Activated T-cell treated with anti-CD3 and anti-CD28 coated beads for 4 hours (primary cell): ENCODE data around the gene TRIM69.
"Not testable (repeated sequence)": the region's sequence is repeated elsewhere in the genome, so short reads cannot be mapped to it uniquely, and the experiment has no call there.

Experiments used
- DNase-seq: peaks from one replicate; pipeline ENCODE4 v3.0.0-alpha.2; 2020

TRIM69 gene

DNA sequence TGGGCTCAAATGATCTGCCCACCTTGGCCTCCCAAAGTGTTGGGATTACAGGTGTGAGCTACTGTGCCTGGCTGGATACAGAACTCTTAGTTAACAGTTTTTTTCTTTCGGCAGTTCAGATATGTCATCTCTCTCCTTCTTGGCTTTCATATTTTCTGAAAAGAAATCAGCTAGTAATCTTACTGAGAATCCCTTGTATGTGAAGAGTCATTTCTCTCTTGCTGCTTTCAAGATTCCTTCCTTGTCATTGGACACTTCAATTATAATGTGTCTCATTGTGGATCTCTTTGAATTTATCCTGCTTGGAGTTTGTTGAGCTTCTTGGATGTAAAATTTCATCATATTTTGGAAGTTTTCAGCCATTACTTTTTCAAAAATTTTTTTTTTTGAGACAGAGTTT is 17.0 kb downstream of the TRIM69 start:
- no peak for DNase-seq

DNA sequence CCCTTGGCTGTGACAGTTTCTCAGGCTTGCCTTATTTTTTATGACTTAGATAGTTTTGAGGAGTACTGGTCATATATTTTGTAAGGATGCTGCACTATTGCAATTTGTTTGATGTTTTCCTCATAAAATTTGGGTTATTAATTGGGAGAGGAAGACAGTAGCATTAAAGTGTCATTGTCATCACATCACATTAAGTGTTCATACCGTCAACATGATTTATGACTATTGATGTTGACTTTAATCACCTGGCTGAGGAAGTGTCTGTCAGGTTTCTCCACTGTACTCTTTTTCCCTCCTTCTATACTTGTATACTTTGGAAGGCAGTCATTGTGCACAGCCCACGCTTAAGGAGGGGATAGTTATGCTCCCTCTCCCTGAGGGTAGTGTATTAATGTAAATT is 26.9 kb downstream of the TRIM69 start:
- DNase-seq: no peak

DNA sequence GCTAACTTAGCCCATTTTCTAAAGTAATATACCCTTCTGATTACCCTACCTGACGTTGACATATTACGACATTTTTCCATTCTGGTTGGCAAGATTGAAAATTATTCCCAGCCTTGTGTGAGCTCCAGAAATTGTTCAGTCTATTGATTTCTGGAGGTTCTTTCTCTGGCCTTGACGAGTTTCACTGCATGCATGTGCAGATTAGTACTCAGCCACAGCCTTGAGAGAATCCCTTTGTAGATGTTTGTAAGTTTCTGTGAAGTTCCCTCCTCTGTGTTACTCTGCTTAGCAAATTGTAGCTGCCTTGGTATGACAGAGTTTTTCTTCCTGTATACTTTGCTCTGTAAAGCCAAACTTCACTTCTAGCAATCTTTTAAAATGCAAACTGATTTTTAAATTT is 27.5 kb downstream of the TRIM69 start:
- no peak for DNase-seq

DNA sequence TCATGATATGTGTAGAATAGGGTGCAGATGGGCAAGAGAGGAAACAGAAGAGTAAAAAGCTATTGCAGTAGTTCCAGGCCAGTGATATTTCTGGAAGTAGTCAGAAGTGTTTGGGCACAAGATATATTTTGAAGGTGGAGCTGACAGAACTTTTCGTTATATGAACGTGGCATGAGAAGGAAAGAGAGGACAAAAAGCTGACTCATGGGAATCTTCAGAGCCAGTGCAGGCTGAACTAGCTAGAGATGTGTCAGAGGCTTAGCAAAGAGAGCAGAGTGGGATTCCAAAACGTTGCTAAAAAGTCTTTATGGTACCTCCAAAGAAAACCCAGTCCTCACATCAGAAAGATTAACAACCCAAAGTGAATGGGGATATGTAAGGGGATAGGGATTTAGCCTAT is 28.7 kb downstream of the TRIM69 start:
- no peak for DNase-seq

DNA sequence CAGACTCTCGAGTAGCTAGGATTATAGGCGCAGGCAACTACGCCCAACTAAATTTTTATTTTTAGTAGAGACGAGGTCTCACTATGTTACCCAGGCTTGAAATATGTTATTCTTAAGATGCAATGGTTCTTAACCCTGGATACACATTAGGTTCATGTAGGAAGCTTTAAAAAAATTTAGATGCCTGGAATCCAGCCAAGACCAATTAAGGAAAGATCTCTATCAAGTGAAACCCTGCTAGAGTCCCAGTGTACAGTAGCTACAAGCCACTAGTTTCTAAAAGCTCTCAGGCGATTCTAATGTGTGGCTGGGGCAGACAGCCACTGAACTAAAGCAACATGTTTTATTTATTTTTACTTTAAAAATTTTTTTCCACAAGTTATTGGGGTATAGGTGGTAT is 33.2 kb downstream of the TRIM69 start:
- no peak for DNase-seq

DNA sequence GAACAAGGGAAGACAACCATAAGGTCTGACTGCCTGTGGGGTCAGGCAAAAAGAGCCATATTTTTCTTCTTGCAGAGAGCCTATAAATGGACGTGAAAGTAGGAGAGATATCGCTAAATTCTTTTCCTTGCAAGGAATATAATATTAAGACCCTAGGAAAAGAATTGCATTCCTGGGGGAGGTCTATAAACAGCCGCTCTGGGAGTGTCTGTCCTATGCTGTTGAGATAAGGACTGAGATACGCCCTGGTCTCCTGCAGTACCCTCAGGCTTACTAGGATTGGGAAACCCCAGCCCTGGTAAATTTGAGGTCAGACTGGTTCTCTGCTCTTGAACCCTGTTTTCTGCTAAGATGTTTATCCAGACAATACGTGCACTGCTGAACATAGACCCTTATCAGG is 34.4 kb downstream of the TRIM69 start:
- not testable (repeated sequence) for DNase-seq

DNA sequence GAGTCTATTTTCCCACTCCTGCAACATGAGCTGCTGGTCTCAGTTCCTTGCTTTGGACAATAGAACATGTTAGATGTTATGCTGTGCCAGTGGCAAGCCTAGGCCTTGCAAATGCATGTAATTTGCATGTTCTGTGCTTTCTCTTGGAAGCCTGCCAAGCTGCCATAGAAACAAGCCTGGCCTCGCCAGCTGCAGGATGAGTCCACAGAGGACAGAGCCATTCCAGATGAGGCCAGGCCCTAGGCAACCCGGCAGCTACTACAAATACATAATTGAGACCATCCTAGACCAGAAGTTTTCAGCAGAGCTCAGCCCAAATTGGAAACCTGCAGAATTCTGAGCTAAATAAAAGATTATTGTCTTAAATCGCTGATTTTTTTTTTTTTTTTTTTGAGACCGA is 39.6 kb downstream of the TRIM69 start:
- no peak for DNase-seq

DNA sequence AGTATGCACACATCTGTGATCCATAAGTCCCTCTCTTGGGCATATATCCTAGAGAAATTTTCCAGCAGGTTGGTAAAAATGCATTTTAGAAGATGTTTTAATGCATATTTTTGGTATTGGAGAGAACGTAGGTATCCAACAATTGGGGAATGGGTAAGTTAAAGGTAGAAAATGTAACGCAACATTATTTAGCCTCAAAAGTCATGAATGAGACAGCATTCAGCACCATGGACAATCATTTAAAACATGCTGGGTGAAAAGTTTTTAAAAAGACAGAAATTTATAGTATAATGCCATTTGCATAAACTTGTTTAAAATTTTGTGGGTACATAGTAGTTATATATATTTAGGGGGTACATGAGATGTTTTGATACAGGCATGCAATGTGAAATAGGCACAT is 43.4 kb downstream of the TRIM69 start:
- DNase-seq: no peak

DNA sequence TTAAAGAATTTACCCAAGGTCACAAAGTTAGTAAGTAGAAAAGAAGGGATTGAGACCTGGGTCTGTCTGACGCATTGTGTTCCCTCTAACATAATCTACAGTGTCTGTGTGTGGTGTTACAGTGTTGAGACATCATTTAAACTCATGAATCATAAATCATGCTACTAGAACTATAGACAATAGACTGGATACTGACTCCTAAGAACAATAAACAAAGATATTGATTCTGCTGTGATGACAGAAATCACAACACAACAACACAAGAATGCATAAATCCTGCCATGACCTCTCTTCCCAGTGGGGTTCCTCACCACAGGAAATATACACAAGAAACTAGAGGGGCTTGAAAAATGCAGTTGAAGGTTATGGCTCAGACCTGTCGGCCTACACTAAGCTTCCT is 44.3 kb downstream of the TRIM69 start:
- no peak for DNase-seq

DNA sequence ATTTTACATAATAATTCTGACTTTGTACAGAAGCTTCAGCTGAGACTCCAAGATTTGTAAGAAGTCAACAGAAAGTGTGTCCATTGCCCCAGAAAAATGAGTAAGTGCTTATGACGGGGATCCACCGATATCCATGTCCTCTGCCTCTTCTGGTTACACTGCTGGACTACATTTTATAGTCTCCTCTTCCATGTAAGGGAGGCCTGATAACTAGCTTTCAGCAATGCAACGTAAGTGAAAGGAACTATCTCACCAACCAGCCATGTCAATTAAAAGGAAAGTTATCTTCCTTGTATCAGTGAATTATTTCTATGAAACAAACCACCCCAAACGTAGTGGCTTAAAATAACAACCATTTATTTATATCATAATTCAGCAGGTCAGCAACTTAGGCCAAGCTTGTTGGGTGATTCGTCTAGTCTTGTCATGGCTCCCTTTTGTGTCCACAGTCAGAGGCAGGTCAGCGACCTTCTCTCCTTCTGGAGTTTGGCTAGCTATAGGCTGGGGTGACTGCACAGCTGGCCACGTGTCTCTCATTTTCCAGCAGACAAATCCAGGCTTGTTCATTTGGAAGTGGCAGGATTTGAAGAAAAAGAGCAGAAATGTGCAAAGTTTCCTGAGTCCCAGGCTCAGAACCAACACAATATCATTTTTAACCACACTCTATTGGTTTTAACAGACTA is 44.9 kb downstream of the TRIM69 start:
- no peak for DNase-seq

DNA sequence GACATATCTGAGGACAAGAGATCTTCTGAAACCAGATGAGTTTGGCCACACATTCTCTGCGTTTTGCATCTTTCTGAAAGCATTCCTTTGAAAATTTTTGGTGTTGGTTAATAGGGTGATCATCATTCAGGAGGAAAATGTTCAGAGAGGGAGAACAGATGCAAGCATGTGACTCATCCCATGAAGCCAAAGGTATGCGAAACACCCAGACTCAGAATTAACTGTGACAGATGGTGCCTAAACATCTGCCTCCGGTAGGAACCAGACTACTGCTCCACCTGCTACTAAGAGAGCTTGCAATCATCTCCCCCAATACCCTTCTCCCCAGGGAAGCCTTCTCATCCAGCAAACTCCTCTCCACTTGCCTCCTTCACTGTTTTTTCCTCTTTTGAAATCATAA is 46.2 kb downstream of the TRIM69 start:
- no peak for DNase-seq

DNA sequence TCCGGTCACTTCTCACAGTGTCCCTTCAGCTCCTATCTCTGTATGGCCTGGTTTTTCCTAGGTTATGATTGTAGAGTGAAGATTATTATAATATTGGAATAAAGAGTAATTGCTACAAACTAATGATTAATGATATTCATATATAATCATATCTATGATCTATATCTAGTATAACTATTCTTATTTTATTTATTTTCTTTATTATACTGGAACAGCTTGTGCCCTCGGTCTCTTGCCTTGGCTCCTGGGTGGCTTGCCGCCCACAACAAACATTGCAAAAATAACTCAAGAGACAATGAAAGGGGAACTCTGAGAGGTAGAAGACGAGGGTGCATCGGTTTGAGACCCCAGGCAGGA is 48.6 kb downstream of the TRIM69 start:
- DNase-seq: not testable (repeated sequence)

DNA sequence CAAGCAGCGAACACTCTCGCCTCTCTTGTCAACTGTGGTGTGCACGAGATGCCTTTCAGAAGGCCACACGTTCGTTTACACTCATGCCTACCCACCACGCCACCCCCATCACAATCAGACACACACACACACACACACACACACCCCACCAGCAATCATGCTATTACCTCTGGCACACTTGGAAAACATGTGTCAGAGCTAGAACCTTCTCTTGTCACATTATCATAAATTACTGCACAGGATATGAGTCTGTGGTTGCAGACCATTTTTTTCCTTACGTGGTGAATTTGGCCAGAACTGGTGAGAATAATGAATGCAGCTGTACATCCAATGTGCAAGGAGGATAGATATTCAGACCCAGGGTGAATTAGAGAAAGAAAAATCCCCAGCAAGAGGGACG is 52.4 kb downstream of the TRIM69 start:
- DNase-seq: peak; percentile 33

DNA sequence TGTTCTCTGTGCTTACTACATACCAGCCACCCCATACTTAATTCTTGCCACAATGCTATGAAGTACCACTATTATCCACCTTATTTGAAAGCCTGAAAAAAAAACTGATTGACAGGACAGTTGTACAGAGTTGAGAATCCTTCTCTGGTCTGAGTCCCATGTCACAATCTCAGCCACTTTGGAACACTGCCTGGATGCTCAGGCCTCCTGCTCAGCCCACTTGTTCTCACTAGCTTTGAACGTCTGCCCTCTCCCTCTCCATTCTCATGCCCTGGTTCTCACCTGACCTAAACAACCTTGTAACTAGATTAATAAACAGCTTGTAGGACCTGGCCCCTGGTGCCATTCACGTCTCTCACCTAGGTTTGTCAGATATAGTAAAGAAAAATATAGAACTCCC is 53.9 kb downstream of the TRIM69 start:
- no peak for DNase-seq

DNA sequence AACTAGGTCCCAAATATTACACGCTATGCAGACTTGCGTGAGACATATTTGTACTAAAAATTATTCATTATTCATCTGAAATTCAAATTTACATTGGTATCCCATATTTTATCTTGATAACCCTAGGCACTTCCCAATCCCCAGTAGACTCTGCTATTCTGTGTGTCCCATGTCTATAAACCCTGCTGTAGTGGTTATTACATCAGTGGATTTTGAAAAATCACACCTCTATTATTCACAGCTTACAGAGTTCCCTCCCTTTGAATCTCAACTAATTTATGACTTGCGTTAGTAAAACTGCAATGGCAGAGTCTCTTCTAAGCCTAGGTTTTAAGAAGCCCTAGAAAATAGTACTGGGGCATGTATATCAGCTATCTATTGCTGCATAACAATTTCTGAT is 54.3 kb downstream of the TRIM69 start:
- no peak for DNase-seq

DNA sequence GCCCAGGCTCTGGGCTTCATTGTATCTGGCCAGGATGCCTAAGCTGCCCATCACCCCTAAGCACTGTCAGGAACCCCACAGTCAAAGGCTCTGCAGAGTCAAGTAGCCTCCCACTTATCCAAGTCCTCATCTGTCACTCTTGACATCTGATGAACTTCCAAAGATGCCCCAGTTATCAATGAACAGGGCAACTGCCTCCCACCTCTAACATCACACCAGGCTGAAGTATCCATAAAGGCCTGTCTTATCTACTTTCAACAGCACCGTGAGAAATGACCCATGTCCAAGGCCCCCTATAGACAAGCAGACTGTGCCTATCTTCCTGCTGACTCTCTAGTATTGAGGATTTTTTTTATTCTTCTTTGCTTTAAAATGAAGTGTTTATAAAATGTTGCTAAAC is 56.4 kb downstream of the TRIM69 start:
- no peak for DNase-seq

DNA sequence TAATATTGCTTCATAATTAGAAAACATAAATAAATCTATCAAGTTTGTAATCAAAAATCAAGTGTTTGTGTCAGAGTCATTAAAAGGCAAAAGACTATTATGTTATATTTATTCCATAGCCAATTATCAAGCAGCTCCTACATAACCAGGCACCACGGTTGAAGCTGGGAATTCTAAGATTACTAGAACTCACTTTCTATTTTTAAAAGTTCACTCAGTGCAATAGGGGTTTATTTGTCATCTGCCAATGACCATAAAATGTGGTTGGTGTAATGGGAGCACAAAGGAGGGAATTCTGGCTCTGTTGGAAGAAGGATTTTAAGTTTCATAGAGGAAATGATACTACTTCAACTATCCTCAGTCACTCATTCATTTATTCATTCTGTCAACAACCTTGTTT is 57.7 kb downstream of the TRIM69 start:
- no peak for DNase-seq

DNA sequence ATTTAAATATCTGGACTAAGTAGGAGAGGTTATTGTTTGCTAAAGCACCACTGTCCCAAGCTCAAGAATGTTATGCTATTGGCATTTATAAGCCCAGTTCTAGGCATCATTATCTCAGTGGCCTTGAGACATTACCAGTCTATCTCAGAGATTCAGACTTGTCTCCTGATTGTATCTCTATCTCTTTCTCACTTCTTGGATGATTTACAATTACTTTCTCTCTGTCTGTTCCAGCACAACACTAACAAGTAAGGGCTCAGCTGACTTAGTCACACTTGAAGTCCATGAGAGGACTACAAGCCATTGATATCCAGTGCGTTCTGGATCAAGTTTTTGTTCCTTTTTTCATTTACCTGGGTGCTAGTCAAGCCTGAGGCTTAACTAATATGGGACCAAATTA is 60.2 kb downstream of the TRIM69 start:
- no peak for DNase-seq

DNA sequence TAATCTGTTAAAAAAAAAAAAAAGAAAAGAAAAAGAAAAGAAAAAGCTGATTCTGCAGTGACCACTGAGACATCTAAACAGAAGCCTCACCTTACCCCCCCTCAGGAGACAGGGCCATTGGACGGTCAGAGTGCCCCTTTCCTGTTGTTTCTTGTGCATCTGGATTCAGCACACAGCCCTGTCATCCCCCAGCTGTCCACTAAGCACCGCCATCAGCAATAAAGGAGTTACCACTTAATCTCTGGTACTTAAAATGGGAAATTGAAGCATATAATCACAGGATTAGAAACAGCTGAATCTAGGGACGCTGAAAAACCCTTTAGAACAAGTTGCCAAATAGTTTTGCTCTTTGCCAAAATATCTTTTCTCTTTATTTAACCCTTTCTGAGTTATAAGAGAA is 62.5 kb downstream of the TRIM69 start:
- no peak for DNase-seq

DNA sequence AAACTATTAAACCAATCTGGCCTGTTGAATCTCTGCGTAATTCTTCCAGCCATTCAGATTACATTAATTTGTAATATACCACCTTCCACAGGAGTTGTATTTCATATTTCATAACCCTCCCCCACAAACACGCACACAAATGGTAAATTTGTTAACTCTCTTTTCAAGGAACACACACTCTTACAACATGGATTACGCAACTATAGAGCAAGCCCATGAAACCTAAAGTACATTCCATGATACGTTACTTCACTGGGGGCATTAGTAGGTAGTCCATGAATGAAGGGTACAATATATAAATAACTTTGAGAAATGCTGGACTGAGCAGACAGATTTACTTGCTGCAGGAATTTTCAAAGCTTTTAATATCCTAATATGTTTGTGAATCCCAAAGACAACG is 65.0 kb downstream of the TRIM69 start:
- no peak for DNase-seq

DNA sequence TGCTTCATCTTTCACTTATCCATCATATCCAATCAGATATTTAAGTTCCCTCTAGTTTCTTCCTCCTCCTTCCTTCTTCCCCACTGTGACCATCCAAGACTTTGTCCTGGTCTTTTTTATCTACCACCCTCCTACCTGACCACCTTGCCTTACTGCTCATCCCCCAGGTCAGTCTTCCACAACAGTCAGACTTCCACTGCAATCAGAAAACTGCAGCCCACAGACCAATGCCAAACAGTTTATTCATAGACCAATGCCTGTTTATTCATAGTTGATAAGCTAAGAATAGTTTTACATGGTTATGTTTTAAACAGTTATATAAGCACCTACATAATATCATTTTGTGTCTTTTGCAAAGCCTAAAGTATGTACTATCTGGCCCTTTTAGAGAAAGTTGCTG is 65.5 kb downstream of the TRIM69 start:
- no peak for DNase-seq

DNA sequence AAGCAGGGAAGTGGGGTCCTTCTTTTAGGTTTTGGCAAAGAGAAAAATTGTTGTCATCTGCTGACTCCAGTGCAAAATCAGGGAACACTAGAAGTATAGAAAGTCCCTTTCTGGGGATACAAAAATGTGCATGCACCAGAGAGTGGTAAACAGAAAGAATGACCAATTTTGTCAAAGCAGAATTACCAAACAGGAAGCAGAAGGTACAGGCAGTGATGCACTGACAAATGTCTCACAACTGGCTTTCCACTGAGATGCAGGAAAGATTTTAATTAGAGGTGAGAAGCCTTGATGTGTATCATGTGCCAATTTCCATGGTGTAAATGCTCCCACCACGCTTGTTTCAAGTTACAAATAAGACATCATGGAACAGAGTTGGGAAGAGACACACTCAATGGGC is 66.0 kb downstream of the TRIM69 start:
- no peak for DNase-seq

DNA sequence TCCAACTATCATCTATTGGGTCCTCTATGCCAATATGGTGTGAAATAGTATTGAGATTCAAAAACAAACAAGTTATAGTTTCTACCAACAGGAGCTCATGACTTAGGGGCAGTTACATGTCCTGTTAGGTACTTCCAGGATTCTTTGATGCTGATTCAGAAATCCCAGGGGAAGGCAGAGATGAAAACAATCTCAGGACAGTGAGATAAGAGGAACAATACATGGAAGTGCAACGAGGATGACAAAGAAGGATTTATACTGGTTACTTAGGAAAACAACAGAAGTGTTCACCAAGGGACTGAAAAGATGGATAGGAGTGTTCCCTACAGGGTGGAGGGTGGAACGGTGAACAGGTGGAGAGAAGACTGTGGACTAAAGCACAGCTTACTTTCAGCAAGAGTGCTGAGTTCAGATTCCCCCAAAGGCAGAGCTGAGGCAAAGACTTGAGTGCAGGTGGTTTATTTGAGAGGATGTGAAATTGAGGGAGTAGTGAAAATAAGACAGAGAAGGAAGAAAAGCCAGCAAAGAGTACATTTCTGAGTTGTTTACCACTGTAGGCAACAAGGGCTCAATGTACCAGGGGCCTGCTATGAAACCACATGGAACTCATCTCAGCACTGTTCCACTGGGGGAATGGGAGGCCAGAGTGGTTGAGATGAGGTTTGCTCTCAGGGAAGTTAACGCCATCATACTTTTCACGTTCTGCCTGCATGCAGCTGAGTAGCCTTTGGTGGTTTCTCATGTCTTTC is 68.1 kb downstream of the TRIM69 start:
- no peak for DNase-seq

DNA sequence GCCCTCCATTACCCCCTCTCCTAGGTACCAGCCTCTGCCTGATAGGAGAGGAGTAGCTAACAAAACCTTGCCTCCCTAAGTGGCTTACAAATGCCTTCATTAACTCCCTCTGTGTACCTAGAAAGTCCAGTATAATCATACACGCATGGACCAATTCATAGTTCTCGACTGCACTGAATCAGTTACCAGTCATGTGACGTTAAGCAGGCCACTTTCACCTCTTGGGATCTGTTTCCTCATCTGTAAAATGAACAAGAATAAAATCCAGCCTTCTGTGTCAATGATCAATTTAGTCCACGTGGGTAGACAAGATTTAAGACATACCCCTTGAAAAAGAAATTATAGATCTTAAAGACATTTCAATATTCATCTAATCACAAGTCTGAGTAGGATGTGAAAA is 72.2 kb downstream of the TRIM69 start:
- DNase-seq: no peak

DNA sequence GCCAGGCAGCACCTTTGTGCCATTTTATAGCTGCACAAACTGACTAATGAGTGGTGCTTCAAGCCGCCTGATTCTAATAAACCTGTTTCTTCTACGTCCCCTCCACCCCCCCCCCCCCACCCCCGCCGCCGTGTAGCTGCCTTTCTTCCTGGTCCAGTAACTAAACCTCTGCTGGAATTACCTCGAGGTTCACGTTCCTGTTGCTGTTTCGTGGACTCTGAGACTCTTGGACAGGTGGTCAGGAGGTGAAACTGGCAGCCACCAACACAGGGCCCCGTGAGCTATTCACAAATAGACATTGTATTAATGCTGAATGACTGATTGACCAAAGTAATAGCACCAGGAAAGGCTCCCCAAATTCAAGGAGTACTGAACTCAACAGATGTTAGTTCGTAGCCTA is 73.9 kb downstream of the TRIM69 start:
- DNase-seq: no peak
